WTC11 (cell line): ENCODE results near the gene DNAJA4. TPM values are rescaled to one million over a fixed set of nuclear protein-coding genes. Genes with fewer than 3 reads are reported as not detected.

Source experiments
- ATAC-seq: fragments of 200-7000 bp; cut with Tn5 transposase; 2 replicates; pipeline ENCODE4 v1.10.0; 2021; ENCODE audit warnings: mild to moderate bottlenecking, moderate library complexity
- CTCF ChIA-PET: fragments of 300-600 bp; sonication (Branson Sonifier 250); formaldehyde crosslinking; loops from one replicate; lab custom pipeline; 2021; ENCODE audit warnings: antibody characterized with exemption; lab: Charles Lee
- POLR2A ChIA-PET: fragments of 350-600 bp; sonication (Branson Sonifier 250); formaldehyde crosslinking; loops from one replicate; lab custom pipeline; 2021; ENCODE audit warnings: antibody characterized with exemption; lab: Charles Lee
- DNase-seq: peaks from one replicate; pipeline ENCODE4 v3.0.0; 2021; ENCODE audit warnings: low spot score
- H3K27ac Mint-ChIP-seq: 2 replicates; pipeline ENCODE4 v1.8.0; 2021; ENCODE audit warnings: mixed read lengths
- H3K27me3 Mint-ChIP-seq: 2 replicates; pipeline ENCODE4 v1.8.0; 2021; ENCODE audit warnings: low read depth, mild to moderate bottlenecking, moderate library complexity, mixed read lengths
- H3K36me3 Mint-ChIP-seq: 2 replicates; pipeline ENCODE4 v1.8.0; 2021; ENCODE audit warnings: mixed read lengths
- H3K4me1 Mint-ChIP-seq: 2 replicates; pipeline ENCODE4 v1.8.0; 2022; ENCODE audit warnings: mixed read lengths
- H3K4me3 Mint-ChIP-seq: 2 replicates; pipeline ENCODE4 v1.8.0; 2021; ENCODE audit warnings: mild to moderate bottlenecking, moderate library complexity, mixed read lengths
- H3K9me3 Mint-ChIP-seq: 2 replicates; pipeline ENCODE4 v1.8.0; 2021; ENCODE audit warnings: mixed read lengths
- ATF1 ChIP-seq: sonication (generic); formaldehyde crosslinking; IDR thresholded peaks from 2 replicates; pipeline ENCODE4 v1.8.1; 2023; ENCODE audit warnings: mild to moderate bottlenecking, moderate library complexity, missing genetic modification reagents
- CDX4 ChIP-seq: fragments of 250-450 bp; sonication (Bioruptor Pico); IDR thresholded peaks from 2 replicates; pipeline ENCODE4 v1.9.0; 2021; ENCODE audit warnings: moderate library complexity, mild to moderate bottlenecking, inconsistent platforms, borderline replicate concordance
- E2F4 ChIP-seq: sonication (generic); formaldehyde crosslinking; IDR thresholded peaks from 2 replicates; pipeline ENCODE4 v1.8.1; 2022; ENCODE audit warnings: low read depth, mild to moderate bottlenecking, moderate library complexity, missing genetic modification reagents, borderline replicate concordance
- ERG ChIP-seq: fragments of 250-450 bp; sonication (Bioruptor Pico); IDR thresholded peaks from 2 replicates; pipeline ENCODE4 v1.8.0; 2021; ENCODE audit warnings: mild to moderate bottlenecking
- FOXJ3 ChIP-seq: sonication (generic); formaldehyde crosslinking; IDR thresholded peaks from 2 replicates; pipeline ENCODE4 v1.9.0; 2021; ENCODE audit warnings: missing genetic modification reagents, mild to moderate bottlenecking, borderline replicate concordance
- FOXK1 ChIP-seq: sonication (generic); formaldehyde crosslinking; IDR thresholded peaks from 2 replicates; pipeline ENCODE4 v1.8.0; 2022; ENCODE audit warnings: mild to moderate bottlenecking, moderate library complexity, missing genetic modification reagents
- GABPB1 ChIP-seq: sonication (generic); formaldehyde crosslinking; IDR thresholded peaks from 2 replicates; pipeline ENCODE4 v1.8.1; 2023; ENCODE audit warnings: mild to moderate bottlenecking, missing genetic modification reagents
- GTF2I ChIP-seq: fragments of 250-450 bp; sonication (Bioruptor Pico); conservative IDR thresholded peaks from 2 replicates; pipeline ENCODE4 v1.4.0; 2021; ENCODE audit warnings: mild to moderate bottlenecking
- HMGA2 ChIP-seq: fragments of 250-450 bp; sonication (Bioruptor Pico); IDR thresholded peaks from 2 replicates; pipeline ENCODE4 v1.4.0; 2021; ENCODE audit warnings: mild to moderate bottlenecking, moderate library complexity
- IRF2 ChIP-seq: sonication (generic); formaldehyde crosslinking; IDR thresholded peaks from 2 replicates; pipeline ENCODE4 v1.8.0; 2022; ENCODE audit warnings: low read depth, missing genetic modification reagents, borderline replicate concordance
- JAZF1 ChIP-seq: fragments of 250-450 bp; sonication (Bioruptor Pico); IDR thresholded peaks from 2 replicates; pipeline ENCODE4 v1.9.0; 2021; ENCODE audit warnings: moderate library complexity, mild to moderate bottlenecking, inconsistent platforms
- MAX ChIP-seq: sonication (generic); formaldehyde crosslinking; IDR thresholded peaks from 2 replicates; pipeline ENCODE4 v1.8.0; 2022; ENCODE audit warnings: mild to moderate bottlenecking, missing genetic modification reagents
- MXD4 ChIP-seq: fragments of 250-450 bp; sonication (Bioruptor Pico); IDR thresholded peaks from 2 replicates; pipeline ENCODE4 v1.8.0; 2021; ENCODE audit warnings: mild to moderate bottlenecking, moderate library complexity, borderline replicate concordance
- PRDM15 ChIP-seq: sonication (generic); formaldehyde crosslinking; IDR thresholded peaks from 2 replicates; pipeline ENCODE4 v1.8.0; 2022; ENCODE audit warnings: missing genetic modification reagents
- RORB ChIP-seq: fragments of 250-450 bp; sonication (Bioruptor Pico); IDR thresholded peaks from 2 replicates; pipeline ENCODE4 v1.9.0; 2021; ENCODE audit warnings: mild to moderate bottlenecking
- ZBTB21 ChIP-seq: sonication (generic); formaldehyde crosslinking; IDR thresholded peaks from 2 replicates; pipeline ENCODE4 v1.8.1; 2023; ENCODE audit warnings: mild to moderate bottlenecking, missing genetic modification reagents, borderline replicate concordance
- ZNF138 ChIP-seq: sonication (generic); formaldehyde crosslinking; conservative IDR thresholded peaks from 2 replicates; pipeline ENCODE4 v1.8.1; 2022; ENCODE audit warnings: mild to moderate bottlenecking, moderate library complexity, missing genetic modification reagents
- ZNF219 ChIP-seq: sonication (generic); formaldehyde crosslinking; IDR thresholded peaks from 2 replicates; pipeline ENCODE4 v1.8.0; 2023; ENCODE audit warnings: missing genetic modification reagents, mild to moderate bottlenecking, borderline replicate concordance
- ZNF396 ChIP-seq: fragments of 250-450 bp; sonication (Bioruptor Pico); IDR thresholded peaks from 2 replicates; pipeline ENCODE4 v1.8.0; 2021; ENCODE audit warnings: mild to moderate bottlenecking, moderate library complexity, borderline replicate concordance
- ZSCAN18 ChIP-seq: fragments of 250-450 bp; sonication (Bioruptor Pico); IDR thresholded peaks from 2 replicates; pipeline ENCODE4 v2.1.2; 2022; ENCODE audit warnings: mild to moderate bottlenecking, moderate library complexity
- total RNA-seq: library from RNA; stranded (reverse); gene quantifications from 3 replicates; pipeline ENCODE4 v1.2.3, GENCODE V29; 2021

DNAJA4 gene
- total RNA-seq, 1 experiment from 2014 or later = 7.8 TPM

- H3K36me3 Mint-ChIP-seq = peaks cover 21% of the 10 kb centered on the region
- no peaks in the 10 kb centered on the region for H3K9me3 Mint-ChIP-seq
- H3K27ac Mint-ChIP-seq = no peak overlapping the region
- H3K4me1 Mint-ChIP-seq = no peaks in the 10 kb centered on the region
- no peaks in the 10 kb centered on the region for H3K27me3 Mint-ChIP-seq
- CTCF ChIA-PET = no interaction called here
- no peak for ATAC-seq
- H3K4me3 Mint-ChIP-seq = no peak overlapping the region
- DNase-seq = no peak
- TF ChIP-seq ZNF396 (no peak), GABPB1 (CRISPR knock-in tag) (no peak), ATF1 (CRISPR knock-in tag) (no peak), IRF2 (CRISPR knock-in tag) (no peak), HMGA2 (CRISPR knock-in tag) (no peak), ERG (CRISPR knock-in tag) (no peak), FOXJ3 (CRISPR knock-in tag) (no peak), ZBTB21 (CRISPR knock-in tag) (no peak), CDX4 (CRISPR knock-in tag) (no peak), FOXK1 (CRISPR knock-in tag) (no peak), PRDM15 (CRISPR knock-in tag) (no peak), JAZF1 (CRISPR knock-in tag) (no peak), E2F4 (CRISPR knock-in tag) (no peak), RORB (CRISPR knock-in tag) (no peak), ZSCAN18 (no peak), GTF2I (CRISPR knock-in tag) (no peak), ZNF138 (CRISPR knock-in tag) (no peak), MXD4 (CRISPR knock-in tag) (no peak), ZNF219 (no peak), MAX (CRISPR knock-in tag) (no peak)
- TF ChIP-seq, all 79 proteins: peak for 0
- POLR2A ChIA-PET = no interaction called here
Observed at GRCh38 chr15:78291698-78292097, 27.3 kb downstream of the DNAJA4 start.
